Caco-2 (cell line): ENCODE results near the gene MDFIC2. TPM values are rescaled to one million over a fixed set of nuclear protein-coding genes. Genes with fewer than 3 reads are reported as not detected.

ENCODE experiments used
- BruUV-seq: library from RNA; stranded (reverse); fragments of 400-500 nt; replicated peaks from 2 replicates; lab custom pipeline; 2021; lab: Mats Ljungman, UMichigan
- CTCF ChIA-PET: fragments of 300-600 bp; sonication (Branson Sonifier 250); formaldehyde crosslinking; loops from one replicate; lab custom pipeline; 2022; ENCODE audit warnings: antibody characterized with exemption; lab: Charles Lee
- POLR2A ChIA-PET: fragments of 300-600 bp; sonication (Branson Sonifier 250); formaldehyde crosslinking; loops from one replicate; lab custom pipeline; 2022; ENCODE audit warnings: antibody characterized with exemption; lab: Charles Lee
- DNase-seq, 2 experiments: peaks; one replicate each; pipeline versions ENCODE4 v3.0.0 to v3.0.0-alpha.2; 2020 to 2022
- H3K27me3 ChIP-seq: replicated peaks from 2 replicates; pipeline ENCODE4 v1.6.0; 2011; ENCODE audit warnings: low read length; ENCODE audit not compliant: control insufficient read depth, insufficient read depth
- H3K36me3 ChIP-seq: 2 replicates; pipeline ENCODE4 v1.5.1; 2011; ENCODE audit warnings: low read length; ENCODE audit not compliant: control insufficient read depth, insufficient read depth
- H3K4me1 ChIP-seq: fragments of 250-450 bp; sonication (Bioruptor Pico); 2 replicates; pipeline ENCODE4 v1.5.1; 2020; ENCODE audit warnings: mild to moderate bottlenecking
- H3K4me3 ChIP-seq: 2 replicates; pipeline ENCODE4 v1.5.1; 2011; ENCODE audit warnings: low read depth, mild to moderate bottlenecking, control low read depth, low read length
- H3K9me3 ChIP-seq: fragments of 250-450 bp; sonication (Bioruptor Pico); 2 replicates; pipeline ENCODE4 v1.5.1; 2020; ENCODE audit warnings: mild to moderate bottlenecking, moderate library complexity
- H3K27ac Mint-ChIP-seq: one replicate; pipeline ENCODE4 v1.8.0; 2022; ENCODE audit warnings: mixed read lengths; ENCODE audit not compliant: unreplicated experiment
- H3K27me3 Mint-ChIP-seq: one replicate; pipeline ENCODE4 v1.8.0; 2022; ENCODE audit warnings: mixed read lengths; ENCODE audit not compliant: insufficient read depth, unreplicated experiment
- H3K36me3 Mint-ChIP-seq: one replicate; pipeline ENCODE4 v1.8.0; 2022; ENCODE audit warnings: mild to moderate bottlenecking, mixed read lengths; ENCODE audit not compliant: insufficient read depth, unreplicated experiment
- H3K4me1 Mint-ChIP-seq: one replicate; pipeline ENCODE4 v1.8.0; 2022; ENCODE audit warnings: low read depth, mixed read lengths; ENCODE audit not compliant: unreplicated experiment
- H3K4me3 Mint-ChIP-seq: one replicate; pipeline ENCODE4 v1.8.0; 2022; ENCODE audit warnings: mild to moderate bottlenecking, moderate library complexity, mixed read lengths; ENCODE audit not compliant: unreplicated experiment
- H3K9me3 Mint-ChIP-seq: one replicate; pipeline ENCODE4 v1.8.0; 2022; ENCODE audit warnings: mixed read lengths; ENCODE audit not compliant: unreplicated experiment
- intact Hi-C: fragments of 100-400 bp; cut with micrococcal nuclease; formaldehyde crosslinking; loops from one replicate; pipeline ENCODE4 v1.10.0; 2022; ENCODE audit not compliant: unreplicated experiment
- total RNA-seq: library from RNA; stranded (reverse); gene quantifications from 2 replicates; pipeline ENCODE4 v1.2.3, GENCODE V29; 2022
- TF ChIP-seq, protein P1 (sequence below), 2 experiments: fragments of 200-600 bp in 1 of 2; IDR thresholded peaks; 1 replicate in 1 of 2; 2 replicates in 1 of 2; pipeline versions ENCODE4 v1.5.1 to v1.8.0; 2011 to 2022; ENCODE audit warnings: antibody characterized with exemption in 1 of 2, control low read depth in 1 of 2, inconsistent platforms in 1 of 2, low read depth in 1 of 2, low read length in 1 of 2, mild to moderate bottlenecking in 1 of 2, moderate library complexity in 1 of 2; ENCODE audit not compliant: insufficient read depth in 1 of 2, severe bottlenecking in 1 of 2, unreplicated experiment in 1 of 2

The MDFIC2 gene
- total RNA-seq, 1 experiment from 2014 or later = not detected

DNA sequence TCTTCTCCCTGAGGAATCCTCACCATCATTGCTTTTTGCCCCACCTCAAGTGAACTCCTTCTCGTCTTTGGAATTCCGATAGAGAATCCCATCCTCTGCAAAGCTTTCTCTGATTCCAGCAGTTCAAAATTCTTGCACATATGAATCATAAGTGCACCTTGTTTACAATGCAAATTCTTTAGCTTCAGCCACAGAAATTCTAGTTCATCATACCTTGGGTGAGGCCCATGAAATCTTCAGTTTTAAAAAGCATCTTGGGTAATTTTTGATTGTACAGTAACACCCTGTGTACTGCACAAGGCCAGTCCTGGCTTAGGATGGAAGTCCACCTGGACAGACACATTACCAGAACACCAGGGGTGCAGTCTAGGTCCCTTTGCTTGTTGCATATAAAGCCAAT is 30.8 kb downstream of the MDFIC2 start:
- no peaks in the 10 kb centered on the region for H3K36me3 ChIP-seq
- TF ChIP-seq, protein P1, sequence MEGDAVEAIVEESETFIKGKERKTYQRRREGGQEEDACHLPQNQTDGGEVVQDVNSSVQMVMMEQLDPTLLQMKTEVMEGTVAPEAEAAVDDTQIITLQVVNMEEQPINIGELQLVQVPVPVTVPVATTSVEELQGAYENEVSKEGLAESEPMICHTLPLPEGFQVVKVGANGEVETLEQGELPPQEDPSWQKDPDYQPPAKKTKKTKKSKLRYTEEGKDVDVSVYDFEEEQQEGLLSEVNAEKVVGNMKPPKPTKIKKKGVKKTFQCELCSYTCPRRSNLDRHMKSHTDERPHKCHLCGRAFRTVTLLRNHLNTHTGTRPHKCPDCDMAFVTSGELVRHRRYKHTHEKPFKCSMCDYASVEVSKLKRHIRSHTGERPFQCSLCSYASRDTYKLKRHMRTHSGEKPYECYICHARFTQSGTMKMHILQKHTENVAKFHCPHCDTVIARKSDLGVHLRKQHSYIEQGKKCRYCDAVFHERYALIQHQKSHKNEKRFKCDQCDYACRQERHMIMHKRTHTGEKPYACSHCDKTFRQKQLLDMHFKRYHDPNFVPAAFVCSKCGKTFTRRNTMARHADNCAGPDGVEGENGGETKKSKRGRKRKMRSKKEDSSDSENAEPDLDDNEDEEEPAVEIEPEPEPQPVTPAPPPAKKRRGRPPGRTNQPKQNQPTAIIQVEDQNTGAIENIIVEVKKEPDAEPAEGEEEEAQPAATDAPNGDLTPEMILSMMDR (IDR thresholded peaks at IDR 0.05; ENCODE audit: insufficient read depth in 1 of 2, low read depth in 1 of 2, low read length in 1 of 2, severe bottlenecking in 1 of 2, unreplicated experiment in 1 of 2) = no peak
- CTCF ChIA-PET = no interaction called here
- Mint-ChIP-seq H3K9me3 (peaks cover 10% of the 10 kb centered on the region), H3K4me3 (no peak overlapping the region), H3K36me3 (no peaks in the 10 kb centered on the region), H3K27me3 (no peaks in the 10 kb centered on the region), H3K27ac (peak overlapping the region; percentile 22), H3K4me1 (peaks cover 6% of the 10 kb centered on the region)
- peak in 1 of 2 experiments; percentile 18 for DNase-seq
- no peak overlapping the region for H3K4me3 ChIP-seq
- peaks cover 15% of the 10 kb centered on the region for H3K4me1 ChIP-seq
- BruUV-seq = no TSS peak
- POLR2A ChIA-PET = no interaction called here
- no peaks in the 10 kb centered on the region for H3K9me3 ChIP-seq
- H3K27me3 ChIP-seq = no peaks in the 10 kb centered on the region
- intact Hi-C loops = no loop called here

DNA sequence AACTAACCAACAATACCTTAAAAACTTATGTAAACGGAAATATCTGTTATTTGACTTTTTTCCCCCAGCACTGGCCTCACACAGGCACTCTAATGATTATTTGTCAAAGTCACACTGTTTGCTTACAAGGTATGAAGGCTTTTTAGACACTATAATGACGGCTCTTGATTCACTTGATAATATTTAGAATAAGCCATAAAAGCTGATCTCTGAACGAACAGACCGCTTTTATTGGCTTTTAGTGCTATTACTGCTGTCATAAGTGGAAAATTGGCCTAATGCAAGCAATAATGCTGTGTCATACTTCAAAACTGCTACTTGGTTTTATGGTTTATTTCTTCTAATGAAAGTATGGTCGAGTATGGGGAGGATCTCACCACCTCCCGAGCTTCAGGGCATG is 35.1 kb downstream of the MDFIC2 start:
- peaks cover 15% of the 10 kb centered on the region for H3K4me1 ChIP-seq
- intact Hi-C loops = no loop called here
- no peak overlapping the region for H3K4me3 ChIP-seq
- TF ChIP-seq, protein P1 (IDR thresholded peaks at IDR 0.05; ENCODE audit: insufficient read depth in 1 of 2, low read depth in 1 of 2, low read length in 1 of 2, severe bottlenecking in 1 of 2, unreplicated experiment in 1 of 2) = no peak
- H3K4me3 Mint-ChIP-seq = no peak overlapping the region
- no peaks in the 10 kb centered on the region for H3K27me3 ChIP-seq
- CTCF ChIA-PET = no interaction called here
- BruUV-seq = no TSS peak
- H3K9me3 Mint-ChIP-seq = peaks cover 10% of the 10 kb centered on the region
- no peak for DNase-seq
- POLR2A ChIA-PET = no interaction called here
- H3K4me1 Mint-ChIP-seq = peaks cover 6% of the 10 kb centered on the region
- no peaks in the 10 kb centered on the region for H3K36me3 Mint-ChIP-seq
- H3K9me3 ChIP-seq = no peaks in the 10 kb centered on the region
- H3K27ac Mint-ChIP-seq = no peak overlapping the region
- H3K36me3 ChIP-seq = no peaks in the 10 kb centered on the region
- no peaks in the 10 kb centered on the region for H3K27me3 Mint-ChIP-seq

DNA sequence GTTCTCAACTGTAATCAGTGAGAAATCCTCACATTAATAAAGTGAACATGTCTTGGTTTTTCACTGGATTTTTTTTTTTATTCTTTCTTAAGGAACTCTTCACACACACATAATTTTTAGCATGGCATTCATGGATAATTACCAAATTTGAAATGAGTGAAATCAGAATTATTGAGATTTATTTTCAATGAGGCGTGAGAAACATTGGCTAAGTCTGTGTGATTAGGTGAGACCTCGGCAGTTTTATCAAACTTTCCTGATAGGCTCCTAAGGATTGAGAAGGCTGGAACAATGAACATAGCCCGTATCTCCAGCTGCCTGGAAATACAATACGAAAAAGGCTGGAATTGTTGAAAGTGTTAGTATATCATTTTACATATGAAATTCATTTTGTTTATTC is 35.5 kb downstream of the MDFIC2 start:
- intact Hi-C loops = no loop called here
- Mint-ChIP-seq H3K36me3 (no peaks in the 10 kb centered on the region), H3K27me3 (no peaks in the 10 kb centered on the region), H3K9me3 (peaks cover 10% of the 10 kb centered on the region), H3K27ac (no peak overlapping the region), H3K4me1 (peaks cover 6% of the 10 kb centered on the region), H3K4me3 (no peak overlapping the region)
- Histone ChIP-seq H3K4me1 (peaks cover 11% of the 10 kb centered on the region), H3K36me3 (no peaks in the 10 kb centered on the region), H3K9me3 (no peaks in the 10 kb centered on the region), H3K4me3 (no peak overlapping the region), H3K27me3 (no peaks in the 10 kb centered on the region)
- TF ChIP-seq, protein P1 (IDR thresholded peaks at IDR 0.05; ENCODE audit: insufficient read depth in 1 of 2, low read depth in 1 of 2, low read length in 1 of 2, severe bottlenecking in 1 of 2, unreplicated experiment in 1 of 2) = no peak
- no TSS peak for BruUV-seq
- no peak for DNase-seq
- POLR2A ChIA-PET = no interaction called here
- CTCF ChIA-PET = no interaction called here
